ENCODE results near the gene LMOD2.

- TF ChIP-seq EGR1 (conservative IDR thresholded peaks at IDR 0.05) (no peak), NR2F6 (CRISPR knock-in tag; IDR thresholded peaks at IDR 0.05) (no peak), EZH2 (IDR thresholded peaks at IDR 0.05; ENCODE audit: borderline replicate concordance, low read depth, low read length) (no peak), IRF2 (CRISPR knock-in tag; IDR thresholded peaks at IDR 0.05) (no peak), ZNF324 (CRISPR knock-in tag; IDR thresholded peaks at IDR 0.05) (no peak), SREBF2 (CRISPR knock-in tag; IDR thresholded peaks at IDR 0.05) (no peak), SP1 (CRISPR knock-in tag; IDR thresholded peaks at IDR 0.05) (no peak), U2AF1 (optimal IDR thresholded peaks at IDR 0.05; ENCODE audit: low read depth, low read length) (no peak), ATF1 (CRISPR knock-in tag; IDR thresholded peaks at IDR 0.05) (no peak), ATF1 (tag; IDR thresholded peaks at IDR 0.05) (no peak)
- TF ChIP-seq, protein P1, sequence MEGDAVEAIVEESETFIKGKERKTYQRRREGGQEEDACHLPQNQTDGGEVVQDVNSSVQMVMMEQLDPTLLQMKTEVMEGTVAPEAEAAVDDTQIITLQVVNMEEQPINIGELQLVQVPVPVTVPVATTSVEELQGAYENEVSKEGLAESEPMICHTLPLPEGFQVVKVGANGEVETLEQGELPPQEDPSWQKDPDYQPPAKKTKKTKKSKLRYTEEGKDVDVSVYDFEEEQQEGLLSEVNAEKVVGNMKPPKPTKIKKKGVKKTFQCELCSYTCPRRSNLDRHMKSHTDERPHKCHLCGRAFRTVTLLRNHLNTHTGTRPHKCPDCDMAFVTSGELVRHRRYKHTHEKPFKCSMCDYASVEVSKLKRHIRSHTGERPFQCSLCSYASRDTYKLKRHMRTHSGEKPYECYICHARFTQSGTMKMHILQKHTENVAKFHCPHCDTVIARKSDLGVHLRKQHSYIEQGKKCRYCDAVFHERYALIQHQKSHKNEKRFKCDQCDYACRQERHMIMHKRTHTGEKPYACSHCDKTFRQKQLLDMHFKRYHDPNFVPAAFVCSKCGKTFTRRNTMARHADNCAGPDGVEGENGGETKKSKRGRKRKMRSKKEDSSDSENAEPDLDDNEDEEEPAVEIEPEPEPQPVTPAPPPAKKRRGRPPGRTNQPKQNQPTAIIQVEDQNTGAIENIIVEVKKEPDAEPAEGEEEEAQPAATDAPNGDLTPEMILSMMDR (IDR thresholded peaks at IDR 0.05 in 2 of 3, conservative IDR thresholded peaks at IDR 0.05 in 1 of 3; ENCODE audit: insufficient read depth in 2 of 3, low read depth in 1 of 3, low read length in 3 of 3), result no peak
Observed at GRCh38 chr7:123652406-123652805, 3.3 kb upstream of the LMOD2 start.
